ENCODE data around the gene GRAMD2A.

GRAMD2A gene

GRCh38 chr15:72160696-72161245 lies 36.8 kb downstream of the GRAMD2A start:
- Histone ChIP-seq H3K9ac (ENCODE audit: low read depth, low read length) (no peak overlapping the region), H3K36me3 (ENCODE audit: insufficient read depth, low read length) (no peaks in the 10 kb centered on the region), H3K4me2 (ENCODE audit: low read length) (no peak overlapping the region), H3K4me1 (ENCODE audit: control insufficient read depth, insufficient read depth, low read length) (peaks cover under 1% of the 10 kb centered on the region), H3K27me3 (ENCODE audit: control insufficient read depth, insufficient read depth, low read length) (no peaks in the 10 kb centered on the region), H3K9me3 (replicated peaks; ENCODE audit: low read length) (no peaks in the 10 kb centered on the region), H3K4me3 (ENCODE audit: low read length) (no peak overlapping the region)

- Histone ChIP-seq H3K36me3 (ENCODE audit: insufficient read depth, low read length) (no peaks in the 10 kb centered on the region), H3K9ac (ENCODE audit: low read depth, low read length) (no peak overlapping the region), H3K4me2 (ENCODE audit: low read length) (no peak overlapping the region), H3K4me3 (ENCODE audit: low read length) (no peak overlapping the region), H3K9me3 (replicated peaks; ENCODE audit: low read length) (no peaks in the 10 kb centered on the region), H3K4me1 (ENCODE audit: control insufficient read depth, insufficient read depth, low read length) (peaks cover 10% of the 10 kb centered on the region), H3K27me3 (ENCODE audit: control insufficient read depth, insufficient read depth, low read length) (no peaks in the 10 kb centered on the region)
These were observed 40.7 kb downstream of the GRAMD2A start for GRCh38 chr15:72156928-72157327.

GRCh38 chr15:72155635-72156616 lies 41.7 kb downstream of the GRAMD2A start:
- H3K4me3 ChIP-seq (ENCODE audit: low read length), result peak overlapping the region; percentile 72
- no peaks in the 10 kb centered on the region for H3K9me3 ChIP-seq (replicated peaks; ENCODE audit: low read length)
- no peaks in the 10 kb centered on the region for H3K36me3 ChIP-seq (ENCODE audit: insufficient read depth, low read length)
- peak overlapping the region; percentile 61 for H3K9ac ChIP-seq (ENCODE audit: low read depth, low read length)
- no peaks in the 10 kb centered on the region for H3K27me3 ChIP-seq (ENCODE audit: control insufficient read depth, insufficient read depth, low read length)
- H3K4me2 ChIP-seq (ENCODE audit: low read length), result peak overlapping the region; percentile 91
- peaks cover 10% of the 10 kb centered on the region for H3K4me1 ChIP-seq (ENCODE audit: control insufficient read depth, insufficient read depth, low read length)

- Histone ChIP-seq H3K27me3 (ENCODE audit: control insufficient read depth, insufficient read depth, low read length) (no peaks in the 10 kb centered on the region), H3K9me3 (replicated peaks; ENCODE audit: low read length) (no peaks in the 10 kb centered on the region), H3K9ac (ENCODE audit: low read depth, low read length) (peak overlapping the region; percentile 61), H3K4me1 (ENCODE audit: control insufficient read depth, insufficient read depth, low read length) (peaks cover 10% of the 10 kb centered on the region), H3K4me3 (ENCODE audit: low read length) (peak overlapping the region; percentile 72), H3K36me3 (ENCODE audit: insufficient read depth, low read length) (no peaks in the 10 kb centered on the region), H3K4me2 (ENCODE audit: low read length) (peak overlapping the region; percentile 91)
These were observed 42.5 kb downstream of the GRAMD2A start for GRCh38 chr15:72155003-72155621.

GRCh38 chr15:72154316-72154715 lies 43.3 kb downstream of the GRAMD2A start:
- H3K9ac ChIP-seq (ENCODE audit: low read depth, low read length), result no peak overlapping the region
- H3K4me2 ChIP-seq (ENCODE audit: low read length), result no peak overlapping the region
- no peaks in the 10 kb centered on the region for H3K27me3 ChIP-seq (ENCODE audit: control insufficient read depth, insufficient read depth, low read length)
- H3K36me3 ChIP-seq (ENCODE audit: insufficient read depth, low read length), result no peaks in the 10 kb centered on the region
- H3K9me3 ChIP-seq (replicated peaks; ENCODE audit: low read length), result no peaks in the 10 kb centered on the region
- peaks cover 10% of the 10 kb centered on the region for H3K4me1 ChIP-seq (ENCODE audit: control insufficient read depth, insufficient read depth, low read length)
- H3K4me3 ChIP-seq (ENCODE audit: low read length), result no peak overlapping the region

- Histone ChIP-seq H3K9ac (ENCODE audit: low read depth, low read length) (no peak overlapping the region), H3K4me2 (ENCODE audit: low read length) (no peak overlapping the region), H3K9me3 (replicated peaks; ENCODE audit: low read length) (no peaks in the 10 kb centered on the region), H3K4me3 (ENCODE audit: low read length) (no peak overlapping the region), H3K27me3 (ENCODE audit: control insufficient read depth, insufficient read depth, low read length) (no peaks in the 10 kb centered on the region), H3K4me1 (ENCODE audit: control insufficient read depth, insufficient read depth, low read length) (peaks cover 10% of the 10 kb centered on the region), H3K36me3 (ENCODE audit: insufficient read depth, low read length) (no peaks in the 10 kb centered on the region)
These were observed 44.2 kb downstream of the GRAMD2A start for GRCh38 chr15:72153269-72154000.

- Histone ChIP-seq H3K4me1 (ENCODE audit: control insufficient read depth, insufficient read depth, low read length) (no peaks in the 10 kb centered on the region), H3K27me3 (ENCODE audit: control insufficient read depth, insufficient read depth, low read length) (no peaks in the 10 kb centered on the region), H3K9ac (ENCODE audit: low read depth, low read length) (no peak overlapping the region), H3K9me3 (replicated peaks; ENCODE audit: low read length) (no peaks in the 10 kb centered on the region), H3K36me3 (ENCODE audit: insufficient read depth, low read length) (no peaks in the 10 kb centered on the region), H3K4me3 (ENCODE audit: low read length) (no peak overlapping the region), H3K4me2 (ENCODE audit: low read length) (no peak overlapping the region)
These were observed 50.2 kb downstream of the GRAMD2A start for GRCh38 chr15:72147418-72147817.

- H3K4me3 ChIP-seq (ENCODE audit: low read length), result no peak overlapping the region
- no peaks in the 10 kb centered on the region for H3K27me3 ChIP-seq (ENCODE audit: control insufficient read depth, insufficient read depth, low read length)
- no peak overlapping the region for H3K9ac ChIP-seq (ENCODE audit: low read depth, low read length)
- no peaks in the 10 kb centered on the region for H3K9me3 ChIP-seq (replicated peaks; ENCODE audit: low read length)
- H3K4me1 ChIP-seq (ENCODE audit: control insufficient read depth, insufficient read depth, low read length), result no peaks in the 10 kb centered on the region
- H3K36me3 ChIP-seq (ENCODE audit: insufficient read depth, low read length), result no peaks in the 10 kb centered on the region
- H3K4me2 ChIP-seq (ENCODE audit: low read length), result no peak overlapping the region
These were observed 50.7 kb downstream of the GRAMD2A start for GRCh38 chr15:72146934-72147333.

- no peaks in the 10 kb centered on the region for H3K36me3 ChIP-seq (ENCODE audit: insufficient read depth, low read length)
- no peak overlapping the region for H3K9ac ChIP-seq (ENCODE audit: low read depth, low read length)
- H3K27me3 ChIP-seq (ENCODE audit: control insufficient read depth, insufficient read depth, low read length), result no peaks in the 10 kb centered on the region
- no peak overlapping the region for H3K4me3 ChIP-seq (ENCODE audit: low read length)
- H3K4me1 ChIP-seq (ENCODE audit: control insufficient read depth, insufficient read depth, low read length), result no peaks in the 10 kb centered on the region
- no peaks in the 10 kb centered on the region for H3K9me3 ChIP-seq (replicated peaks; ENCODE audit: low read length)
- no peak overlapping the region for H3K4me2 ChIP-seq (ENCODE audit: low read length)
These were observed 51.4 kb downstream of the GRAMD2A start for GRCh38 chr15:72146221-72146620.

- H3K36me3 ChIP-seq (ENCODE audit: insufficient read depth, low read length), result no peaks in the 10 kb centered on the region
- H3K4me3 ChIP-seq (ENCODE audit: low read length), result no peak overlapping the region
- H3K9me3 ChIP-seq (replicated peaks; ENCODE audit: low read length), result no peaks in the 10 kb centered on the region
- H3K4me1 ChIP-seq (ENCODE audit: control insufficient read depth, insufficient read depth, low read length), result no peaks in the 10 kb centered on the region
- H3K27me3 ChIP-seq (ENCODE audit: control insufficient read depth, insufficient read depth, low read length), result no peaks in the 10 kb centered on the region
- no peak overlapping the region for H3K4me2 ChIP-seq (ENCODE audit: low read length)
- H3K9ac ChIP-seq (ENCODE audit: low read depth, low read length), result no peak overlapping the region
These were observed 56.2 kb downstream of the GRAMD2A start for GRCh38 chr15:72141171-72142084.

All from skeletal muscle satellite cell (primary cell).